ENCODE data around the gene IL1RAPL2. TPM values are rescaled to one million over a fixed set of nuclear protein-coding genes. Genes with fewer than 3 reads are reported as not detected.

Gene IL1RAPL2
- total RNA-seq, 4 donors from 2014 or later: not detected

DNA sequence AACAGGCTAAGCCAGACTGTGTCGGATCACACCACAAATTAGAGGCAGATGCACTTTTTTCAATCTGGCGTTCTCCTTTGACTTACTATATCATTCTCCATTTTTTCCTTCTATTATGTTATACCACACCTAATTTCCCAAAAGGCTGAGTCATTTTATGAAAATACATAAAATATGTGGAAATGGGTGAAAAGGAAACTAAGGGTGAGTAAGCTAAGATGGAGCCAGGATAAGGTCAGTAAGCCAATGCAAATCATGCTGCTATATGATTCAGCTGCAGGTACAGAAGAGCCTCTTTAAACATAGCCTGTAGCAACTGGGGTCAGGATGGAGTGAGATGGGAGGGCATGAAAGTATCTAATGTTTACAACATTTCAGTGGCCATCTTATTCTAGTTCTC lies 748.5 kb downstream of the IL1RAPL2 start:
- Histone ChIP-seq H3K36me3 (no peaks in the 10 kb centered on the region), H3K9me3 (no peaks in the 10 kb centered on the region), H3K27me3 (no peaks in the 10 kb centered on the region), H3K4me3 (no peak overlapping the region), H3K27ac (no peak overlapping the region), H3K4me1 (no peaks in the 10 kb centered on the region)
- no peak for TF ChIP-seq POLR2A (IDR thresholded peaks at IDR 0.05)
- TF ChIP-seq, protein P1, sequence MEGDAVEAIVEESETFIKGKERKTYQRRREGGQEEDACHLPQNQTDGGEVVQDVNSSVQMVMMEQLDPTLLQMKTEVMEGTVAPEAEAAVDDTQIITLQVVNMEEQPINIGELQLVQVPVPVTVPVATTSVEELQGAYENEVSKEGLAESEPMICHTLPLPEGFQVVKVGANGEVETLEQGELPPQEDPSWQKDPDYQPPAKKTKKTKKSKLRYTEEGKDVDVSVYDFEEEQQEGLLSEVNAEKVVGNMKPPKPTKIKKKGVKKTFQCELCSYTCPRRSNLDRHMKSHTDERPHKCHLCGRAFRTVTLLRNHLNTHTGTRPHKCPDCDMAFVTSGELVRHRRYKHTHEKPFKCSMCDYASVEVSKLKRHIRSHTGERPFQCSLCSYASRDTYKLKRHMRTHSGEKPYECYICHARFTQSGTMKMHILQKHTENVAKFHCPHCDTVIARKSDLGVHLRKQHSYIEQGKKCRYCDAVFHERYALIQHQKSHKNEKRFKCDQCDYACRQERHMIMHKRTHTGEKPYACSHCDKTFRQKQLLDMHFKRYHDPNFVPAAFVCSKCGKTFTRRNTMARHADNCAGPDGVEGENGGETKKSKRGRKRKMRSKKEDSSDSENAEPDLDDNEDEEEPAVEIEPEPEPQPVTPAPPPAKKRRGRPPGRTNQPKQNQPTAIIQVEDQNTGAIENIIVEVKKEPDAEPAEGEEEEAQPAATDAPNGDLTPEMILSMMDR (IDR thresholded peaks at IDR 0.05 in 4 of 5, conservative IDR thresholded peaks at IDR 0.05 in 1 of 5): no peak
- ATAC-seq: no peak
- DNase-seq: no peak
- in situ Hi-C loops (cut with MboI; ENCODE audit: low sequenced_read_pairs in 4 of 4) (no loop called here), intact Hi-C loops (cut with DNase I; ENCODE audit: low total_unique reads) (no loop called here)

DNA sequence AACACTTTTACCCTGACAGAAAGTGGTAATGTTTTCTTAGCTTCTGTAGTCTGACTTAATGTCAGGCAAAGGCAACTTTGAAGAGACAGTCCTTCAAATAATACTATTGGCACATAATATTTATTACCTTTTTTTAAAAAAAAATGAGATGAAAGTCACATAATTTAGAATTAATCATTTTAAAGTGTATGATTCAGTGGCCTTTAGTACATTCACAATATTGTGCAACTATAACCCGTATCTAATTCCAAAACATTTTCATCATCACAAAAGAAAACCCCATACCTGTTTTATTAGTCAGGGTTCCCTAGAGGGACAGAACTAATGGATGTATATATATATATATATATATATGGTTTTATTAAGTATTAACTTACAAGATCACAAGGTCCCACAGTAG lies 749.2 kb downstream of the IL1RAPL2 start:
- Histone ChIP-seq H3K36me3 (no peaks in the 10 kb centered on the region), H3K27me3 (no peaks in the 10 kb centered on the region), H3K9me3 (no peaks in the 10 kb centered on the region), H3K27ac (no peak overlapping the region), H3K4me3 (no peak overlapping the region), H3K4me1 (no peaks in the 10 kb centered on the region)
- intact Hi-C loops (cut with DNase I; ENCODE audit: low total_unique reads) (no loop called here), in situ Hi-C loops (cut with MboI; ENCODE audit: low sequenced_read_pairs in 4 of 4) (no loop called here)
- DNase-seq (no peak), ATAC-seq (no peak)
- TF ChIP-seq, protein P1 (IDR thresholded peaks at IDR 0.05 in 4 of 5, conservative IDR thresholded peaks at IDR 0.05 in 1 of 5): no peak
- TF ChIP-seq POLR2A (IDR thresholded peaks at IDR 0.05): no peak

DNA sequence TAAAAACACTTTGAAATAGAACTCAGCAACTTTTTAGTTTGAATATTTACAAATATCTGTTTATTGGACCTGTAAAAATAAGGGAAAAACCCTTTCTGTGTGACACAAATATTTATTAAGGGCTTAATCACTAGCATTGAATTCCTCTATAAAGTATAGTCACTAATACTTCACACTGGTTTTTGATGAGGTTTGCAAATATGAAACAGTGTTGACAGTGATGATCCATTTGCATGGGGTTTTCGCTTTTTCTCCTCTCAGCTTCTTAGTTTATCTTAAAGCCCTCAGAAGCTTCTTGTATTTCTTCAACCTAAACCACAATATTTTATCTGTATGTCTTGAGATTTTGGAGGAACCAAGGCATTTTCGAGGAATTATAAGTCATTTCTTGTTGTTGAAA lies 751.1 kb downstream of the IL1RAPL2 start:
- Histone ChIP-seq H3K27ac (no peak overlapping the region), H3K27me3 (no peaks in the 10 kb centered on the region), H3K4me1 (no peaks in the 10 kb centered on the region), H3K9me3 (no peaks in the 10 kb centered on the region), H3K36me3 (no peaks in the 10 kb centered on the region), H3K4me3 (no peak overlapping the region)
- in situ Hi-C loops (cut with MboI; ENCODE audit: low sequenced_read_pairs in 4 of 4) (no loop called here), intact Hi-C loops (cut with DNase I; ENCODE audit: low total_unique reads) (no loop called here)
- no peak for TF ChIP-seq POLR2A (IDR thresholded peaks at IDR 0.05)
- TF ChIP-seq, protein P1 (IDR thresholded peaks at IDR 0.05 in 4 of 5, conservative IDR thresholded peaks at IDR 0.05 in 1 of 5): no peak
- DNase-seq (no peak), ATAC-seq (no peak)

- H3K9me3 ChIP-seq: peaks cover 0 to 5% (median 0%) of the 10 kb centered on the region in 3 donors
- TF ChIP-seq POLR2A (IDR thresholded peaks at IDR 0.05): no peak
- TF ChIP-seq, protein P1 (IDR thresholded peaks at IDR 0.05 in 4 of 5, conservative IDR thresholded peaks at IDR 0.05 in 1 of 5): no peak
- intact Hi-C loops (cut with DNase I; ENCODE audit: low total_unique reads): no loop called here
- ATAC-seq (no peak), DNase-seq (no peak)
- H3K4me1 ChIP-seq: no peaks in the 10 kb centered on the region
- no peak overlapping the region for H3K27ac ChIP-seq
- H3K36me3 ChIP-seq: no peaks in the 10 kb centered on the region
- in situ Hi-C loops (cut with MboI; ENCODE audit: low sequenced_read_pairs in 4 of 4): no loop called here
- no peak overlapping the region for H3K4me3 ChIP-seq
- no peaks in the 10 kb centered on the region for H3K27me3 ChIP-seq
Measured at GRCh38 chrX:105323928-105324327, 757.9 kb downstream of the IL1RAPL2 start.

GRCh38 chrX:105328773-105329172 lies 762.8 kb downstream of the IL1RAPL2 start:
- TF ChIP-seq POLR2A (IDR thresholded peaks at IDR 0.05): no peak
- TF ChIP-seq, protein P1 (IDR thresholded peaks at IDR 0.05 in 4 of 5, conservative IDR thresholded peaks at IDR 0.05 in 1 of 5): no peak
- no peaks in the 10 kb centered on the region for H3K4me1 ChIP-seq
- in situ Hi-C loops (cut with MboI; ENCODE audit: low sequenced_read_pairs in 4 of 4) (no loop called here), intact Hi-C loops (cut with DNase I; ENCODE audit: low total_unique reads) (no loop called here)
- ATAC-seq: no peak
- H3K36me3 ChIP-seq: no peaks in the 10 kb centered on the region
- no peaks in the 10 kb centered on the region for H3K9me3 ChIP-seq
- H3K27ac ChIP-seq: no peak overlapping the region
- peaks cover 0 to 3% (median 0%) of the 10 kb centered on the region in 3 donors for H3K27me3 ChIP-seq
- DNase-seq: no peak
- H3K4me3 ChIP-seq: no peak overlapping the region
